DMS 273 (cell line): ENCODE data around the gene ZNF556.
"Not testable (repeated sequence)": the region's sequence is repeated elsewhere in the genome, so short reads cannot be mapped to it uniquely, and the experiment has no call there.

Experiments
- DNase-seq: peaks from one replicate; lab custom pipeline; 2025; ENCODE audit not compliant: unreplicated experiment; lab: John Stamatoyannopoulos, UW

ZNF556 gene

DNA sequence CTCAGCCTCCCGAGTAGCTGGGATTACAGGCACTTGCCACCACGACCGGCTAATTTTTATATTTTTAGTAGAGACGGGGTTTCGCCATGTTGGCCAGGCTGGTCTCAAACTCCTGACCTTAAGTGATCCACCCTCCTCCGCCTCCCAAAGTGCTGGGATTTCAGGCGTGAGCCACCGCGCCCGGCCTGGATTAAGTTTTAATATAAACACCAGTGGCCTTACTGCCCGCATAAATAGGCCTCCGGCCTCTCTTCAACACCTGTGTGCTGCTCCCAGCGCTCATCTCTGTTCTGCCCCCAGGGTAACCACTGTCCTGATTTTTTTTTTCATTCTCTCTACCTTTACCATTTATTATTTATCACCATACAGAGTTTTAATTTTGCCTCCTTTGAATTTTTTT is 36.2 kb downstream of the ZNF556 start:
- not testable (repeated sequence) for DNase-seq

DNA sequence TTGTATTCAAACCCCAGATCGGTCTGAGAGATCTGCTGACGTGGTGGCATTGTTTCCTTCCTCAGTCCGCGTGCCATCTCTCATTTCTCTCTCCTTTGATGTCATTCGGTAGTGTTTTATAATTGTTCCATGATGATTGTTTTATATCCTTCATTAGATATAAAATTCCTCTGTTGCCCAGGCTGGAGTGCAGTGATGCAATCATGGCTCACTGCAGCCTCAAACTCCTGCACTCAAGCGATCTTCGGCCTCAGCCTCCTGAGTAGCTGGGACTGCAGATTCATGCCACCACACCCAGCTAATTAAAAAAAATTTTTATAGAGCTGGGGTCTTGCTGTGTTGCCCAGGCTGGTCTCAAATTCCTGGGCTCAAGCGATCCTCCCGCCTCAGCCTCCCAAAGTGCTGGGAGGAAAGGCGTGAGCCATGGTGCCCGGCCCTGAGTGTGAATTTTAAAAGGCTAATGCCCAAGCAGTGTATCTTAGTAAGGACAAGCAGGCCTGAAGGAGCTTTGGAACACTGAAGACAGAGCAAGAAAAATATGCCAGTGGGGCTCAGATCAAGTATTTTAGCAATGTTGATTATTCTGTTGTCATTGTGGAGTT is 38.9 kb downstream of the ZNF556 start:
- no peak for DNase-seq

- no peak for DNase-seq
These were observed 39.6 kb downstream of the ZNF556 start for GRCh38 chr19:2906631-2907195.

- DNase-seq, result no peak
These were observed 45.2 kb downstream of the ZNF556 start for GRCh38 chr19:2912306-2912705.

- no peak for DNase-seq
These were observed 50.4 kb downstream of the ZNF556 start for GRCh38 chr19:2917275-2918184.

DNA sequence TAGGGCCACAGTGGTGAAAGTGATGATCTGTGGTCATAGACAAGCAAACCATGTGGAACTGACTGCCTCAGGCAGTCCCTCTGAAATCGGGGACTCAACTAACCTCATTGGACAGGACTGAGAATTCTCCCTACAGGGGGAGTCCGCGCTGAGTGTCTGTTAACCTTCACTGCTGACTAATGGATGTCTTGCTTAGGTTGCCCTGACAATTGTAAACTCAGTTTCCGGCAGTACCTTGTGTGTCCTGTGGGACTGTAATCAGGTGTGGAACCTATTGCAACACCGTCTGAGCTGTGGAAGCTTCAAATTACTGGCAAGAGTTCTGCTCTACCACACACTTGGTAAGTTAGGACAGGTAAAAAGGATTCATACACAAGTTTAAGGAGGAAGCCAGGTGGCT is 55.9 kb downstream of the ZNF556 start:
- DNase-seq, result peak; percentile 42

GRCh38 chr19:2923510-2923909 is 56.4 kb downstream of the ZNF556 start:
- DNase-seq, result peak; percentile 94

DNA sequence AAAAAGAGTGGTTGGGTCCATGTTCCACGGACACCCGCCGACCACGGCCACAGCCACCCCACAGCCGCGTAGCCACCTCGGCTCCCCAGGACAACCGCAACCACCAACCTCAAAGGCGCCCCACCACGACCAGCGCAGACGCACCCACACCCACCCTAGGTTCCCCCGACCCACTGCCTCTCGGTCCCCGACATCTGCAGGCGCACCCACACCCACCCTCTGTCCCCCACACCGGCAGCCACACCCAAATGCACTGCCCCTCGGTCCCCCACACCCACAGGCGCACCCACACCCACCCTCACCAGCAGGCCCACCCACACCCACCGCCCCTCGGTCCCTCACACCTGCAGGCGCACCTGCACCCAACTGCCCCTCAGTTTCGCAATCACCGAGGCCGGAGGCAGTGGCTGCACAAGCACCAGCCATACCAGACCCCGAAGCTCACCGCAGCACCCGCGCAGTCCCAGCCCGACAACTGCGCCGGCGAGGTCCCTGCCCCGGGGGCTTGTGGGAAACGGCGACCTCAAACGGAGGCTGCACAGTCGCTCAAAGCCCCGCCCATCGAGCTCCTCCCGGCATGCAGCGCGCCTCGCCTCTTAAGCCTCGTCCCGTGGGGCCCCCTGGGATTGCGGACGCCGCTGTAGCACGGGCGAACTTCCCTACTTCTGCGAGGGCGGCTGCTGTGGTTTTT is 59.4 kb downstream of the ZNF556 start:
- DNase-seq, result no peak

DNA sequence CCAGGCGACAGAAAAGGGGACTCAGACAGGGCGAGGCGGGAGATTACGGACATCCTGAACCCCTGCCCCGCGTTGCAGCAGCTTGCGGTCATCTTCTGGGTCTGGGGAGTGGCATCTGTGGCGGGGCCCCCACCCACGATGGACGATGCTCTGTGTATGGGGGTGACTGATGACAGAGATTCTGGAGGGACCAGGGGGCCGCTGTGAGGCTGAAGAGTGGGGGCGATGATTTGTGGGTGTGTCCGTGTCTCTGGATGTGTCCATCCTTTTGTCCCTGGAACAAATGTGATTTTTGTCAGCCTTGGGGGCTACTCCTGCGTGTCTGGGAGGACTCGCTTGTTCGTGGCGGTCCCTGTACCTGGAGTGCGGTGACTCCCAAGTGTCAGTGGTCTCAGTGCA is 59.9 kb downstream of the ZNF556 start:
- DNase-seq, result no peak
